ENCODE measurements around the gene DISC1.

DISC1 gene

GRCh38 chr1:231761747-231762541, 135.4 kb downstream of the DISC1 start:
- TF ChIP-seq, protein P1, sequence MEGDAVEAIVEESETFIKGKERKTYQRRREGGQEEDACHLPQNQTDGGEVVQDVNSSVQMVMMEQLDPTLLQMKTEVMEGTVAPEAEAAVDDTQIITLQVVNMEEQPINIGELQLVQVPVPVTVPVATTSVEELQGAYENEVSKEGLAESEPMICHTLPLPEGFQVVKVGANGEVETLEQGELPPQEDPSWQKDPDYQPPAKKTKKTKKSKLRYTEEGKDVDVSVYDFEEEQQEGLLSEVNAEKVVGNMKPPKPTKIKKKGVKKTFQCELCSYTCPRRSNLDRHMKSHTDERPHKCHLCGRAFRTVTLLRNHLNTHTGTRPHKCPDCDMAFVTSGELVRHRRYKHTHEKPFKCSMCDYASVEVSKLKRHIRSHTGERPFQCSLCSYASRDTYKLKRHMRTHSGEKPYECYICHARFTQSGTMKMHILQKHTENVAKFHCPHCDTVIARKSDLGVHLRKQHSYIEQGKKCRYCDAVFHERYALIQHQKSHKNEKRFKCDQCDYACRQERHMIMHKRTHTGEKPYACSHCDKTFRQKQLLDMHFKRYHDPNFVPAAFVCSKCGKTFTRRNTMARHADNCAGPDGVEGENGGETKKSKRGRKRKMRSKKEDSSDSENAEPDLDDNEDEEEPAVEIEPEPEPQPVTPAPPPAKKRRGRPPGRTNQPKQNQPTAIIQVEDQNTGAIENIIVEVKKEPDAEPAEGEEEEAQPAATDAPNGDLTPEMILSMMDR (IDR thresholded peaks at IDR 0.05) = no peak

DNA sequence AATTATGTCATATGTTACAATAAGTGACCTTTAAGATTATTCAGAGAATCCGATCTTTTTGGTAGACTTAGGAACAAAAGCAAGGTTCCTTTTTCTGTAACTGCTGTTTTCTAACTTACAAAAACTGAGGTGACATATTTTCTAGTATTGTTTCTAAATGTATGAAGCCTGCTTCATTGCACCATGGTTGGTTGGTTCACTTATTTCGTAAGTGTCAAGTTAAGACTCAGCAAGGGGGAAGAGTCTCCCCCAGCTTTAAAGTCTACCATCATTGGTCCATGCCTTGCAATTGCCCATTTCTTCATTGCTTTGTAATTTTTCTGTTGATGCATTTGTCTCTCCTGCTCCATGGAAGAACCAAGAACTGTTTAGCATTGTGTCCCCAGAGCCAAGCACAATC, 136.9 kb downstream of the DISC1 start:
- TF ChIP-seq, protein P1 (IDR thresholded peaks at IDR 0.05) = no peak

DNA sequence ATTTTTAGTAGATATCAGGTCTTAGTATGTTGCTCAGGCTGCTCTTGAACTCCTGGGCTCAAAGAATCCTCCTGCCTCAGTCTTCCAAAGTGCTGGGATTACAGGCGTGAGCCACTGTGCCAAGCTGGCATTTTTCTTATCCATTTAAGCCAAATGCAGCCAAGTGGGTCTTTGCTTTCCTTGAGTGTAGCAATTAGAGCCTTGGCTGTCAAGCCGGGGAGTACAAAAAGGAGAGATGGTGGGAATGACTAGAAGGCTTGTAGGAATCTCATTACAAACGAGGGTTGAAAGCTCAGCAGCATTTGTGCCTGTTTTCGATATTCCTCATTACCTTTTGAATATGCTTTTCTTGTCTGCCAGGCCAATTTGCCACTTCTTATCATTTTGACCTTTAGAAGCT, 140.9 kb downstream of the DISC1 start:
- TF ChIP-seq, protein P1 (IDR thresholded peaks at IDR 0.05) = no peak

GRCh38 chr1:231768416-231768815, 141.8 kb downstream of the DISC1 start:
- TF ChIP-seq, protein P1 (IDR thresholded peaks at IDR 0.05) = no peak

DNA sequence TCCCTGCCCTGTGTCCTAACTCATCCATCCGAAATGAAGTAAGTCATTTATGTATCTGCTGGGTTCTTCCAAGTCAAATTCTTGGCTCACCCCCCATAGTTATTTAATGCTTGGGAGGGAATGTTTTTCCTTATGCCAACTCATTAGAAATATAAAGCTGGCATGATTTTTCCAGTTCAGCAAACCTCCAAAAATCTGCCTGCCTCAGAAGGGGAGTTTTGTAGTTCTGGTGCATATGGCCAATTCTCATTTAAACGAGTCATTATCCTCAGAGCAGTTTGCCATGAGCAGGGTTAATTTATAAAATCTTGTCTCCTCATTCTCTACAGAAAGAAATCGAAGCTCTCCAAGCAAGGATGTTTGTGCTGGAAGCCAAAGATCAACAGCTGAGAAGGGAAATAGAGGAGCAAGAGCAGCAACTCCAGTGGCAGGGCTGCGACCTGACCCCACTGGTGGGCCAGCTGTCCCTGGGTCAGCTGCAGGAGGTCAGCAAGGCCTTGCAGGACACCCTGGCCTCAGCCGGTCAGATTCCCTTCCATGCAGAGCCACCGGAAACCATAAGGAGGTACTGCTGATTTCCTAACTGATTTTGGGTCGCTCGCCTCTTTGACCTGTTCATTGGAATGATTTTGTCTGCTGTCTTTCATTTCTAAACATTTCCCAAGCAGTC, 144.1 kb downstream of the DISC1 start:
- TF ChIP-seq, protein P1 (IDR thresholded peaks at IDR 0.05) = no peak

DNA sequence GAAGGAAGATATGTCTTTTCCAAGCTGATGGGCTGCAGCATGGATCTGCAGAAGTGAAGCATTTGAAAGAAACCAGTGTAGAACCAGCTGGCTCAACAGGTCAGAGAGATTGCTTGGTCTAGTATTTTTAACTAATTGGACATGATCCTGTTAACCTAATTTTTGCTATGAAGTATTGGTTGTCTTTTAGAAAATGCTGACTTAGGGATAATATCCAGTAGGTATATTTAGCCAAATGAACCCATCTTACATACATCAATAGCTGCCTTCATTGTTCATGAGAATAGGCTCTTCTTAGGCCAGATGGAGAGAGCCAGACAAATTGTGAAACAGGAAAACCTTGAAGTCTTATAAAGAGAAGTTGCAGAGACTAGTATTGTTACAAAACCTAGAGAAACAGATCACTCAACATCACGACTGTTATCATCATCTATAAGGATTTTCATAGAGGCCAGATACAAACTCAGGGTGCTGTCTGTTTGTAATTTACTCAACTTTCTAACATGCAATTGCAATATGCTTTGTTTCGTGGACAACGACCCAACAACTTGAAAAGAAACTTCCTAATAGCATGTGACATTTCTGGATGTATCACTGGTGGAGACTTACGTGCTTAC, 148.2 kb downstream of the DISC1 start:
- TF ChIP-seq, protein P1 (IDR thresholded peaks at IDR 0.05) = no peak

DNA sequence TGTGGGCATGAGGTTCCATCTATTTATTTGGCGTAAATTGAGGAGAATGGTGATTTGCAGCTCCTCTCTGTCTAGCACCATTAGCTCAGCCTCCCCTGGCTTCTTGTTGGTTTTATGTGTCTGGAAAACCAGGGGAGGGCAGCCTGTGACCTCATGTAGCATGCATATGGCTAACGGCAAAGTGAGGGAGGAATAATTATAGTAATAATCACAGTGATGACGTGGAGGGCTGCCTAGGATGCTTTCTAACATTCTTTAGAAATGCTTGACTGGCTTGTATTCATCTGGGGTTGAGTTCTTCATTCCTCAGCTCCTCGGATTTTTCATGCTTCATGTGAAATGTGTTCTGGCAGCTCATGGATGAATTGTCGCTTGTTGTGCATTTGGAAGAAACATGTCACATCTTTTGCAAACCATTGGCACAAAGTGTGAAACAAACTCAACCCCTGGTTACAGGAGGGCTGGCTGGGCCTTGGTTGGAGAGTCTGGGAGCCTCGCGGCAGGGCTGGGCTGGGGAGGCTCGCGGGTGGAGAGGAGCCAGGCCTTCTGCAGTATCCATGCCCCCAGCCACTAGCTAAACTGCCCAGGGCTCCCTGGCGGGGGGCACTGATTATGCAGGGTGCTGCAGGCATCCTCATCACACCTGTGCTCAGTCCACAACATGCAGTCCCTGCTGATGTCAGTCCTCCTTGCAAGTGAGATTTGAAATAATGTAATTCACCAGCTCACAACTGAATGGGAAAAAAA, 149.6 kb downstream of the DISC1 start:
- TF ChIP-seq, protein P1 (IDR thresholded peaks at IDR 0.05) = no peak

All from LNCAP (cell line).